Activated T-cell treated with anti-CD3 and anti-CD28 coated beads, Interleukin-2, amount 50 U/mL, for 72 hours (primary cell): ENCODE results near the gene MED16. TPM values are rescaled to one million over a fixed set of nuclear protein-coding genes. Genes with fewer than 3 reads are reported as not detected.

Experiments used
- total RNA-seq, 2 donors: library from RNA; stranded (reverse); gene quantifications; one replicate each; pipeline ENCODE4 v1.2.3, GENCODE V29; 2022

MED16 gene
- total RNA-seq, 2 donors from 2014 or later, result 59.8 to 62.2 TPM

Other genes with a start within 250 kb of the MED16 start
- gene RNF126, start 230.0 kb downstream of the MED16 start, total RNA-seq, result 10 to 100 TPM; 72.8 to 91.8 TPM
- 10 to 100 TPM; 10.0 to 11.4 TPM for gene FSTL3, start 216.8 kb downstream of the MED16 start, total RNA-seq
- under 1 TPM in 1 of 2 donors, not detected in 1; 0.22 TPM for gene PRSS57, start 197.7 kb downstream of the MED16 start, total RNA-seq
- gene PALM, start 184.3 kb downstream of the MED16 start, total RNA-seq, result 1 to 10 TPM in 1 of 2 donors, under 1 TPM in 1; 0.72 to 2.0 TPM
- not detected for gene MISP, start 142.1 kb downstream of the MED16 start, total RNA-seq
- 100 to 1,000 TPM; 515 to 611 TPM for gene PTBP1, start 95.7 kb downstream of the MED16 start, total RNA-seq
- not detected for gene PLPPR3, start 71.2 kb downstream of the MED16 start, total RNA-seq
- gene AZU1, start 65.3 kb downstream of the MED16 start, total RNA-seq, result not detected
- gene PRTN3, start 52.2 kb downstream of the MED16 start, total RNA-seq, result not detected
- not detected for gene ELANE, start 40.9 kb downstream of the MED16 start, total RNA-seq
- 1 to 10 TPM; 2.1 to 3.1 TPM for gene CFD, start 33.5 kb downstream of the MED16 start, total RNA-seq
- gene RNU6-9, start 297 bp upstream of the MED16 start, total RNA-seq, result not detected
- gene R3HDM4, start 20.0 kb upstream of the MED16 start, total RNA-seq, result 100 to 1,000 TPM; 109 to 126 TPM
- 1 to 10 TPM; 1.0 to 3.6 TPM for gene KISS1R, start 24.1 kb upstream of the MED16 start, total RNA-seq
- 10 to 100 TPM; 31.7 to 34.0 TPM for gene ARID3A, start 32.8 kb upstream of the MED16 start, total RNA-seq
- gene WDR18, start 91.2 kb upstream of the MED16 start, total RNA-seq, result 10 to 100 TPM; 59.6 TPM
- gene GRIN3B, start 107.2 kb upstream of the MED16 start, total RNA-seq, result under 1 TPM; 0.10 to 0.35 TPM
- gene TMEM259, start 127.9 kb upstream of the MED16 start, total RNA-seq, result 100 to 1,000 TPM; 125 to 127 TPM
- gene RNU6-2, start 128.3 kb upstream of the MED16 start, total RNA-seq, result not detected
- 100 to 1,000 TPM in 1 of 2 donors, 10 to 100 TPM in 1; 98.9 to 124 TPM for gene CNN2, start 133.4 kb upstream of the MED16 start, total RNA-seq
- 10 to 100 TPM; 34.3 to 37.1 TPM for gene ABCA7, start 146.9 kb upstream of the MED16 start, total RNA-seq
- gene ARHGAP45, start 174.0 kb upstream of the MED16 start, total RNA-seq, result 100 to 1,000 TPM; 235 to 236 TPM
- 100 to 1,000 TPM; 176 to 179 TPM for gene POLR2E, start 202.2 kb upstream of the MED16 start, total RNA-seq
- 100 to 1,000 TPM; 251 to 308 TPM for gene GPX4, start 210.8 kb upstream of the MED16 start, total RNA-seq